Stimulated activated CD4-positive, alpha-beta T cell treated with anti-CD3 and anti-CD28 coated beads, Interleukin-15, amount 100 ng/mL, for 24 hours (primary cell): ENCODE measurements around the gene FOXO6.
A peak's percentile ranks its signal among the peaks of the same experiment; 100 is the strongest.

Experiments
- DNase-seq: peaks from one replicate; pipeline ENCODE4 v3.0.0-alpha.2; 2020

Gene FOXO6

GRCh38 chr1:41368366-41368765 is 7.1 kb downstream of the FOXO6 start:
- no peak for DNase-seq

- no peak for DNase-seq
Observed at GRCh38 chr1:41368801-41369200, 7.6 kb downstream of the FOXO6 start.

- DNase-seq, result no peak
Observed at GRCh38 chr1:41369531-41369930, 8.3 kb downstream of the FOXO6 start.

- DNase-seq, result no peak
Observed at GRCh38 chr1:41370225-41370624, 9.0 kb downstream of the FOXO6 start.

- no peak for DNase-seq
Observed at GRCh38 chr1:41370756-41371420, 9.7 kb downstream of the FOXO6 start.

GRCh38 chr1:41371630-41372599 is 10.7 kb downstream of the FOXO6 start:
- no peak for DNase-seq

- DNase-seq, result no peak
Observed at GRCh38 chr1:41372600-41372993, 11.4 kb downstream of the FOXO6 start.

- DNase-seq, result no peak
Observed at GRCh38 chr1:41373373-41373772, 12.1 kb downstream of the FOXO6 start.

- no peak for DNase-seq
Observed at GRCh38 chr1:41374711-41375110, 13.5 kb downstream of the FOXO6 start.

- no peak for DNase-seq
Observed at GRCh38 chr1:41377397-41377796, 16.2 kb downstream of the FOXO6 start.

GRCh38 chr1:41378222-41378621 is 17.0 kb downstream of the FOXO6 start:
- no peak for DNase-seq

- no peak for DNase-seq
Observed at GRCh38 chr1:41378999-41379737, 17.9 kb downstream of the FOXO6 start.

- no peak for DNase-seq
Observed at GRCh38 chr1:41379738-41380130, 18.5 kb downstream of the FOXO6 start.

- DNase-seq, result no peak
Observed at GRCh38 chr1:41380195-41380594, 19.0 kb downstream of the FOXO6 start.

GRCh38 chr1:41380979-41381691 is 19.9 kb downstream of the FOXO6 start:
- DNase-seq, result no peak

- DNase-seq, result peak; percentile 54
Observed at GRCh38 chr1:41381692-41382479, 20.7 kb downstream of the FOXO6 start.

- DNase-seq, result no peak
Observed at GRCh38 chr1:41382480-41383090, 21.4 kb downstream of the FOXO6 start.

- DNase-seq, result peak; percentile 53
Observed at GRCh38 chr1:41383094-41383852, 22.0 kb downstream of the FOXO6 start.

GRCh38 chr1:41384579-41384978 is 23.3 kb downstream of the FOXO6 start:
- no peak for DNase-seq

- no peak for DNase-seq
Observed at GRCh38 chr1:41385398-41386195, 24.4 kb downstream of the FOXO6 start.
